Uterus (tissue), 4 donors: ENCODE data around the gene CDK5R1. TPM values are rescaled to one million over a fixed set of nuclear protein-coding genes. Genes with fewer than 3 reads are reported as not detected.

Experiments
- DNase-seq, 2 donors: peaks; one replicate each; pipeline ENCODE4 v3.0.0-alpha.2; 2019 to 2020
- H3K27ac ChIP-seq, 2 donors: fragments of 200-600 bp; sonication (generic); 1 replicate in 1 of 2; 2 replicates in 1 of 2; pipeline ENCODE4 v1.5.1; 2016 to 2018
- H3K27me3 ChIP-seq, 2 donors: fragments of 200-600 bp; sonication (generic); one replicate each; pipeline ENCODE4 v1.5.1; 2018 to 2019; ENCODE audit warnings: control low read depth in 1 of 2
- H3K36me3 ChIP-seq, 2 donors: fragments of 200-600 bp; sonication (generic); one replicate each; pipeline ENCODE4 v1.5.1; 2019; ENCODE audit warnings: control low read depth in 1 of 2
- H3K4me1 ChIP-seq, 2 donors: fragments of 200-600 bp; sonication (generic); one replicate each; pipeline ENCODE4 v1.5.1; 2018 to 2019; ENCODE audit warnings: control low read depth in 1 of 2
- H3K4me3 ChIP-seq, 2 donors: fragments of 200-600 bp; sonication (generic); 1 replicate in 1 of 2; 2 replicates in 1 of 2; pipeline ENCODE4 v1.5.1; 2018 to 2019; ENCODE audit warnings: mild to moderate bottlenecking in 1 of 2
- H3K9me3 ChIP-seq, 2 donors: fragments of 200-600 bp; sonication (generic); one replicate each; pipeline ENCODE4 v1.5.1; 2019; ENCODE audit warnings: control low read depth in 1 of 2
- POLR2A ChIP-seq, 2 donors: fragments of 450-650 bp; IDR thresholded peaks; one replicate each; pipeline ENCODE4 v1.6.1; 2016; ENCODE audit warnings: antibody characterized with exemption in 2 of 2, mild to moderate bottlenecking in 1 of 2, moderate library complexity in 1 of 2
- intact Hi-C: fragments of 100-400 bp; cut with DNase I; formaldehyde crosslinking; loops from one replicate; pipeline ENCODE4 v1.15.1; 2023; ENCODE audit warnings: low total_unique reads
- total RNA-seq, 4 donors: library from RNA; depleted of rRNA in 3 of 4; stranded (reverse); fragments of >200 nt in 3 of 4; gene quantifications; one replicate each; pipeline versions ENCODE4 v1.1.0 to v1.2.4, GENCODE V29; 2014 to 2023
- TF ChIP-seq, protein P1 (sequence below), 4 experiments: fragments of 200-600 bp in 2 of 4; fragments of 450-650 bp in 2 of 4; sonication (generic) in 2 of 4; IDR thresholded peaks; one replicate each; pipeline ENCODE4 v1.5.1; 2016 to 2019; ENCODE audit warnings: antibody characterized with exemption in 4 of 4, mild to moderate bottlenecking in 2 of 4, moderate library complexity in 1 of 4
- donor health status: DM: yes; HTN: yes; CAD: no.

The CDK5R1 gene
- total RNA-seq, 4 donors from 2014 or later = 0.77 to 2.9 (median 1.4) TPM; not detected in 1

DNA sequence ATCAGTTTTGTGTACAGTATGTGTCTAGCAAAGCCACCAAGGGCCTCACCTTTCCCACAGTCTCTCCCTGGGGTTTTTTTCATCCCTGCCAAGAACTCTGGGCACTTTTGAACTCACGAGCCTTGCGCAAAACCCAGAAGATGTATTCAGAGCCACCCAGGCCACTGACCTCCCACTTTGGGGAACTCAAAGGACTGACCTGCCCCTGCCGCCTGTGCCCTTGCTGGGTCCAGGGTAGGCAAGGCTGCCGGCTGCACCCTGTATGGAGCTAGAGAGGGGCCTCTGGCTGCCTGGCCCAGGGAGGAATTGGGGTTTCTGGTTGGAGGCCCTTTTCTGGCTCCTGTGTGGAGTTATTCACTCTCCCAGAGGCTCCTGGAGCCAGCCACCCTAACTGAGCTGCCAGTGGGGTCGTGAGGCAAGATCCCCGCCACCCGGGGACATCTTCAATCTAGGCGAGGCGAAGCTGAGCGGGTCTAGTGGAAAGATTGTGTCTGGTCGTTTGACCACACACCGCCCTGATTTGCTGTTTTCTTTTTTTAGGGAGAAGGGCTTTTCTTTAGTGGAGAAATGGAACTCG, 1.9 kb downstream of the CDK5R1 start:
- Histone ChIP-seq H3K27me3 (no peaks in the 10 kb centered on the region), H3K9me3 (no peaks in the 10 kb centered on the region), H3K4me3 (no peak overlapping the region), H3K27ac (no peak overlapping the region), H3K4me1 (peaks cover 0 to 4% of the 10 kb centered on the region in 2 donors), H3K36me3 (no peaks in the 10 kb centered on the region)
- TF ChIP-seq, protein P1, sequence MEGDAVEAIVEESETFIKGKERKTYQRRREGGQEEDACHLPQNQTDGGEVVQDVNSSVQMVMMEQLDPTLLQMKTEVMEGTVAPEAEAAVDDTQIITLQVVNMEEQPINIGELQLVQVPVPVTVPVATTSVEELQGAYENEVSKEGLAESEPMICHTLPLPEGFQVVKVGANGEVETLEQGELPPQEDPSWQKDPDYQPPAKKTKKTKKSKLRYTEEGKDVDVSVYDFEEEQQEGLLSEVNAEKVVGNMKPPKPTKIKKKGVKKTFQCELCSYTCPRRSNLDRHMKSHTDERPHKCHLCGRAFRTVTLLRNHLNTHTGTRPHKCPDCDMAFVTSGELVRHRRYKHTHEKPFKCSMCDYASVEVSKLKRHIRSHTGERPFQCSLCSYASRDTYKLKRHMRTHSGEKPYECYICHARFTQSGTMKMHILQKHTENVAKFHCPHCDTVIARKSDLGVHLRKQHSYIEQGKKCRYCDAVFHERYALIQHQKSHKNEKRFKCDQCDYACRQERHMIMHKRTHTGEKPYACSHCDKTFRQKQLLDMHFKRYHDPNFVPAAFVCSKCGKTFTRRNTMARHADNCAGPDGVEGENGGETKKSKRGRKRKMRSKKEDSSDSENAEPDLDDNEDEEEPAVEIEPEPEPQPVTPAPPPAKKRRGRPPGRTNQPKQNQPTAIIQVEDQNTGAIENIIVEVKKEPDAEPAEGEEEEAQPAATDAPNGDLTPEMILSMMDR (IDR thresholded peaks at IDR 0.05) = no peak
- intact Hi-C loops = no loop called here
- DNase-seq = no peak

DNA sequence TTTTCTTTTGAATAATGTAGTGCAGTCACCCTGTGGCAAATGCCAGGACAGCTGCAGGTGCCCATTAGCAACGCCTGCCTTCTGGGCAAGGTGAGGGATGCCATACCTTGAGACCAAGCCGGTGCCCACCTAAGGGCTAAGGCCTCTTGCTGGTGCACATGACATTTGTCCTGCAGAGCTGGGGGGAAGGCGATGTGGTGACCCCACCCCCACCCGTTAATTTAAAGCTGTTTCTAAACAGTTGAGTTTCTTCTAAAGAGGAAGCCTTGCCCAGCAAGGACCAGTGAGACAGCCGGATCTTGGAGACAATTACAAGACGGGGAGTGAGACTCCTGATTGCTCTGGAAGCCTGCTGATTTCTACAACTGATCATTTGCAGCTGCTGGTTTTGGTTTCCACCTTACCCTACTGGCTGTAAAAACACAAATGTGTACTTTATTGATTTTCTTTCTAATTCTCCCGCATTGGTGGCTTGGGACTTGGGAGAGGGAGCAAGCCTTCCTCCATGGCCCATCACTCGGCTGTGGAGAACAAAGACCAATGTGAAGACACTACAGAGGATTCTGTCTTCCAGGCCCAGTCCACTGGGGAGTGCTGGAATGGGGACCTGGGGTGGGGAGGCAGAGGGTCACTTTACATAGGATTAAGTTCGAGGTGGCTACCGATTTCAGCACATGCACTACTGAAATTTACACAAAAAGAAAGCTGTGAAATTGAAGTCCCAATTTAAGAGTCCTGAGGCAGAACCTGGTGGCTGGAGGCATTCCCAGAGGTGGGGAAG, 2.7 kb downstream of the CDK5R1 start:
- Histone ChIP-seq H3K27ac (no peak overlapping the region), H3K4me3 (no peak overlapping the region), H3K4me1 (peaks cover 0 to 4% of the 10 kb centered on the region in 2 donors), H3K36me3 (no peaks in the 10 kb centered on the region), H3K9me3 (no peaks in the 10 kb centered on the region), H3K27me3 (no peaks in the 10 kb centered on the region)
- TF ChIP-seq POLR2A (IDR thresholded peaks at IDR 0.05) = no peak
- TF ChIP-seq, protein P1 (IDR thresholded peaks at IDR 0.05) = no peak
- DNase-seq = no peak
- intact Hi-C loops = no loop called here

DNA sequence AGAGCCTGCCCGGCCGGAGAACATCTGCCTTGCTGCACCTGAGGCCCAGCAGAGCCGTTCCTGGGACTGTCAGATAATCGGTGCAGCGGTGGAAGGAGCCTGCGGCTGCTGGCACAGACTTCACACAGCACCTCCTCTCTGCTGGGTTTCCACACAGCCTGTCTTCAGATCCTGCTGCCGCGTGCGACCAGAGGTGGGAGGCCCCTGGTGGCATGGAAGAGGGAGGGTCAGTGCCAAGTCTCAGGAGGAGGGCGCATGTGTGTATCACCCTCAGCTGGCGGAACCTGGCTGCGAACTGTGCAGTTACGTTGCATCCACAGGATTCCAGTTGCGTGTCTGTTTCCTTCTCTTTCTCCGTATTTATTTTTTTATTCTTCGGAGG, 3.3 kb downstream of the CDK5R1 start:
- TF ChIP-seq, protein P1 (IDR thresholded peaks at IDR 0.05) = no peak
- TF ChIP-seq POLR2A (IDR thresholded peaks at IDR 0.05) = no peak
- Histone ChIP-seq H3K9me3 (no peaks in the 10 kb centered on the region), H3K4me1 (peaks cover 0 to 4% of the 10 kb centered on the region in 2 donors), H3K36me3 (no peaks in the 10 kb centered on the region), H3K27ac (no peak overlapping the region), H3K4me3 (no peak overlapping the region), H3K27me3 (no peaks in the 10 kb centered on the region)
- DNase-seq = no peak
- intact Hi-C loops = no loop called here

DNA sequence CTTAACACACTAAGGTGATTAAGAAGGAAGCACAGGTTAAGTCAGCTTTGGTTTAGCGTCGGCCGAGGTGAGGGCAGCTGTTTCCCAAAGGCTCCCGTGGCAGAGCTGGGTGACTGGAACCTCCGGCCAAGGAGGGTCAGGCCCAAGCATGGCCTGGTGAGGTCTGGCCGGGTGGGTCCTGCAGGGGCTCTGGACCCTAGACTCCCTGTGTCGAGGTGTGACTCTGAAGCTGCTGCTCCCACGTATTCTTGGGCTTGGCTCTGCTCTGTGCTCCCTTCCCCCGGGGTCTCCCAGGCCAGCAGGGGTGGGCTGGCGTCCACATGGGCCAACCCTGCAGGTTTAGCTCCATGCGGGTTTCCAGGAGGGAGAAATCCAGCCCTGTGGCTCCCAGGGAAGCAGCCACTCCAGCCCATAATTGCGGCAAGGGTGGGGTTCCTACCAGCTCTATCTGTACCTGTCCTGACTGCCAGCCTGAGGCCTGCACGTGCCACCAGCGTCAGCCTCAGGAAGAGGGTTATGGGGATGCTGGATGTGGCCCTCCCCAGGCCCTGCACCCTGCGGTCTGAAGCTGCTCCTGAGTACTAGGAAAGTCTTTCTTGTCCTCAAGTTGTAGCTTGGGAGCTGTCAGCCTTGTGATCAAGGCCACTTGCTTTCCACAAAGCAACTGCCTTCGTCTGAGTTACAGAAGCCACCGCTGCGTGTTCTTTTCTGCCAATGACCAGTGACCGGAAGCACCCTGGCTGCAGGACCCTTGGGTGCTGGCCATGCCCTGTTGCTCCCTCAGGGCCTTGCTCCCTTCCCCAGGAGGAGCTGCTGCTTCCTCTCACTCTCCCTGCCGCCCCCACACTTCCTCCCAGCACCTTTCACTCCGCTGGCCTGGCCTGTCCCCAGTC, 4.8 kb downstream of the CDK5R1 start:
- DNase-seq = no peak
- Histone ChIP-seq H3K9me3 (no peaks in the 10 kb centered on the region), H3K27me3 (no peaks in the 10 kb centered on the region), H3K36me3 (no peaks in the 10 kb centered on the region), H3K4me3 (no peak overlapping the region), H3K4me1 (peaks cover 0 to 7% of the 10 kb centered on the region in 2 donors), H3K27ac (no peak overlapping the region)
- TF ChIP-seq POLR2A (IDR thresholded peaks at IDR 0.05) = no peak
- TF ChIP-seq, protein P1 (IDR thresholded peaks at IDR 0.05) = no peak
- intact Hi-C loops = no loop called here

DNA sequence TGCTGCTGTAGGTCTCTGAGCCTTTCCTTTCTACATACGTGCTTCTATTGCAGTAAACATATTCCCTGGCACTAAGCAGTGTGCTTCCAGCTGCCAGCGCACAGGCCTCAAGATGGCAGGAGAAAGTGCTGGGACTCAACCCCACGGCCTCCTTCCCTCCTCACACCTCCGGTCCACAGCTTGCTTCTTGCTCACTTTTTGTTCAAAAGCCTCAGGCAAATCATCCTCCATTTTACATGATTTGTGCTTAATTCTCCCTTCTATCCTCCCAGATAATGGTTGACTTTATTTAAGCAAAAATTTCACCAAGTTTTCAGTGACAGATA, 5.4 kb downstream of the CDK5R1 start:
- no peaks in the 10 kb centered on the region for H3K9me3 ChIP-seq
- peaks cover 0 to 7% of the 10 kb centered on the region in 2 donors for H3K4me1 ChIP-seq
- no peak for TF ChIP-seq POLR2A (IDR thresholded peaks at IDR 0.05)
- TF ChIP-seq, protein P1 (IDR thresholded peaks at IDR 0.05) = no peak
- H3K36me3 ChIP-seq = no peaks in the 10 kb centered on the region
- H3K27me3 ChIP-seq = no peaks in the 10 kb centered on the region
- H3K4me3 ChIP-seq = no peak overlapping the region
- H3K27ac ChIP-seq = no peak overlapping the region
- no peak for DNase-seq
- intact Hi-C loops = no loop called here
